Measurements from ENCODE around the gene IER5L. TPM values are rescaled to one million over a fixed set of nuclear protein-coding genes. Genes with fewer than 3 reads are reported as not detected.

IER5L gene
- total RNA-seq, 6 donors from 2014 or later = 3.7 to 17.0 (median 10.3) TPM

DNA sequence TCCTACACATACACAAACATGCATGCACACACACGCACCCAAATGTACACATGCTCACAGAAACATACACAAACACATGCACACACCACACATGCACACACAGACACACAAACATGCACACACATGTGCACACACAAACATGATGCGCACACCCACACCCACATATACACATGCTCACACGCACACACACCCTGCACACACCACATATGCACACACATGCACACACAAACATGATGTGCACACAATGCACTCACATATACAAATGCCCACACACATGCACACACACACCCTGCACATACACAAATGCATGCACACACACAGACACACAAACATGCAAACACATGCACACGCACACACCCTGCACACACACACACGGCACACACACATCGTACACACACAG is 7.3 kb upstream of the IER5L start:
- TF ChIP-seq POLR2AphosphoS5 (IDR thresholded peaks at IDR 0.05) = no peak
- no peak for TF ChIP-seq EP300 (IDR thresholded peaks at IDR 0.05)
- TF ChIP-seq, protein P1, sequence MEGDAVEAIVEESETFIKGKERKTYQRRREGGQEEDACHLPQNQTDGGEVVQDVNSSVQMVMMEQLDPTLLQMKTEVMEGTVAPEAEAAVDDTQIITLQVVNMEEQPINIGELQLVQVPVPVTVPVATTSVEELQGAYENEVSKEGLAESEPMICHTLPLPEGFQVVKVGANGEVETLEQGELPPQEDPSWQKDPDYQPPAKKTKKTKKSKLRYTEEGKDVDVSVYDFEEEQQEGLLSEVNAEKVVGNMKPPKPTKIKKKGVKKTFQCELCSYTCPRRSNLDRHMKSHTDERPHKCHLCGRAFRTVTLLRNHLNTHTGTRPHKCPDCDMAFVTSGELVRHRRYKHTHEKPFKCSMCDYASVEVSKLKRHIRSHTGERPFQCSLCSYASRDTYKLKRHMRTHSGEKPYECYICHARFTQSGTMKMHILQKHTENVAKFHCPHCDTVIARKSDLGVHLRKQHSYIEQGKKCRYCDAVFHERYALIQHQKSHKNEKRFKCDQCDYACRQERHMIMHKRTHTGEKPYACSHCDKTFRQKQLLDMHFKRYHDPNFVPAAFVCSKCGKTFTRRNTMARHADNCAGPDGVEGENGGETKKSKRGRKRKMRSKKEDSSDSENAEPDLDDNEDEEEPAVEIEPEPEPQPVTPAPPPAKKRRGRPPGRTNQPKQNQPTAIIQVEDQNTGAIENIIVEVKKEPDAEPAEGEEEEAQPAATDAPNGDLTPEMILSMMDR (IDR thresholded peaks at IDR 0.05) = no peak
- TF ChIP-seq POLR2A (IDR thresholded peaks at IDR 0.05) = no peak
- Histone ChIP-seq H3K27me3 (no peaks in the 10 kb centered on the region), H3K4me3 (no peak overlapping the region), H3K9me3 (no peaks in the 10 kb centered on the region), H3K4me1 (no peaks in the 10 kb centered on the region), H3K27ac (no peak overlapping the region), H3K36me3 (no peaks in the 10 kb centered on the region)
- 90 to 94% methylated on average over 6 of the region's 6 CpGs for WGBS, 2 donors
- DNase-seq = no peak
- ATAC-seq (ENCODE audit: low FRiP score in 2 of 2) = no peak

DNA sequence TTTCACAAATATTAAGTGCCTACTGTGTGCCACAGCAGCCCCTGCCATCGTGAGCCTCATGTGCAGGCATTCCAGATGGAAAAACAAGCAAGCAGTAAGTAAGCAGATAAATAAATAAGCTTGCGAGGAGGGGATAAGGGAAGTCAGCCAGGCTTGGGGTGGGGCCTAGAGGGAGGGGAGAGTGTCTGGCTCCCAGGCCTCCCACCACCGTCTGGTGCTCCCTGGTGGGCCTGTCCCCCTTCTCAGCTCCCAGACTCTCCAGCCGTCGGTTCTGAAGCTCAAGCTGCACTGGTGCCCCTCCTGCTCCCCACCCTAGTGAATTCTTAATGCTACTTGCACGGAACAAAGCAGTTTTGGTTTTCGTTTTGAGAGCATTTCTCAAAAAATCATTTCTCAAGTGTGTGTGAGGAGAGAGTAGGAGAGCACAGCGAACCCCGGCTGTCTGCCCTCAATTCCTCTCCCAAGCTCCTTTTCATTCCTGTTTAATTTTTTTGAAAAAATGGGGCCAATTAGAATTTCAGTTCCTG is 6.6 kb upstream of the IER5L start:
- 65 to 69% methylated on average over 9 of the region's 9 CpGs for WGBS, 2 donors
- H3K4me1 ChIP-seq = no peaks in the 10 kb centered on the region
- no peak overlapping the region for H3K27ac ChIP-seq
- no peaks in the 10 kb centered on the region for H3K36me3 ChIP-seq
- no peaks in the 10 kb centered on the region for H3K27me3 ChIP-seq
- H3K4me3 ChIP-seq = no peak overlapping the region
- TF ChIP-seq POLR2AphosphoS5 (IDR thresholded peaks at IDR 0.05) (no peak), POLR2A (IDR thresholded peaks at IDR 0.05) (no peak)
- no peak for ATAC-seq (ENCODE audit: low FRiP score in 2 of 2)
- DNase-seq = no peak
- H3K9me3 ChIP-seq = no peaks in the 10 kb centered on the region

DNA sequence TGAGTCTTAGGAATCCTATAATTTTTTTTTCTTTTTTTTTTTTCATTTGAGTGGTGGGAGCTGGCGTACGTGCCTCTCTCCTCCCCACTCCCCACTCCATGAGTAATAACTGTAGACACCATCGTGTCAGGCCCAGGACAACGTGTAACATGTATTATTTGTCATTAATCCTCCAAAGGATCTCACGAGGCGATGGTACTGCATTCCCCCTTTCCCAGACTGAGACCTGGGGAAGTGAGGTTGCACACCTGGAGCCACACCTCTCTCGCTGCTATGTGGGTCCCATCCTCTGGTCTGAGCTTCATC is 6.1 kb upstream of the IER5L start:
- H3K27me3 ChIP-seq = no peaks in the 10 kb centered on the region
- TF ChIP-seq, protein P1 (IDR thresholded peaks at IDR 0.05) = no peak
- TF ChIP-seq POLR2AphosphoS5 (IDR thresholded peaks at IDR 0.05) = no peak
- TF ChIP-seq EP300 (IDR thresholded peaks at IDR 0.05) = no peak
- TF ChIP-seq POLR2A (IDR thresholded peaks at IDR 0.05) = no peak
- no peak overlapping the region for H3K4me3 ChIP-seq
- no peaks in the 10 kb centered on the region for H3K4me1 ChIP-seq
- no peaks in the 10 kb centered on the region for H3K9me3 ChIP-seq
- H3K27ac ChIP-seq = no peak overlapping the region
- 77 to 85% methylated on average over 7 of the region's 7 CpGs for WGBS, 2 donors
- DNase-seq (no peak), ATAC-seq (ENCODE audit: low FRiP score in 2 of 2) (no peak)
- H3K36me3 ChIP-seq = no peaks in the 10 kb centered on the region

DNA sequence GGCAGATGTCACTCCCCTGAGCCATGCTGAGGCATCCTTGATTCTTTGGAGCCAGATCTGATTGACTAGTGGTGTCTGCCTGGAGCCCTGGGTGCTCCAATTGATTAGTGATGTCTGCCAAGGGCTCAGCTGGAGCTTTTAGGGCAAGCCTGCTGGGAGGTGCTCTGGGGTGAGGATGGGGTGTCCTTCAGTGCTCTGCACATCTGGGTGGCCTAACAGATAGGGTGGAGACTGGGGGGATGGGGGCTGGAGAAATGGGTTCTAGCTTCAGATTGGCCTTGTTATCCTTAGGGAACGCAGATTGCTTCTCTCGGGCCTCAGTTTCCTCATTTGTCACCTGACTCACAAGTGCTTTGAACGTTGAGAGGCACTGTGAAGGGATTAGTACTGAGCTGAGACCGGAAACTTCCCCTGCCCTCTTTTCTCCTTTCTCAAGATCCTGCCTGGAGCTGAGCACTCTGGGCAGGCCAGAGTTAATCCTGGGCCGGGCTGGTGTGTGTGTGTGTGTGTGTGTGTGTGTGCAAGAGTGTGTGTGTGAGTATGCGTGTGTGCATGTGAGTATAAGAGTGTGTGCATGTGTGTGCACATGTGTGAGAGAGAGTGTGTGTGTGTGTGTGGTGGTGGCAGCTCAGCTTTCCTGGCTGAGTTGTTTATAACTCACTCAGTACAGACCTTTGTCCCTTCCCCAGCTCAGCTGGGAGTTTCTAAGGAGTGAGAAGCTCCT is 5.6 kb upstream of the IER5L start:
- 60 to 82% methylated on average over 3 to 6 of the region's 6 CpGs for WGBS, 2 donors
- no peak for DNase-seq
- no peaks in the 10 kb centered on the region for H3K9me3 ChIP-seq
- H3K4me1 ChIP-seq = peaks cover 1 to 4% (median 2%) of the 10 kb centered on the region in 4 donors
- H3K36me3 ChIP-seq = no peaks in the 10 kb centered on the region
- H3K27ac ChIP-seq = no peak overlapping the region
- no peak overlapping the region for H3K4me3 ChIP-seq
- ATAC-seq (ENCODE audit: low FRiP score in 2 of 2) = no peak
- TF ChIP-seq EP300 (IDR thresholded peaks at IDR 0.05) (no peak), POLR2AphosphoS5 (IDR thresholded peaks at IDR 0.05) (no peak), POLR2A (IDR thresholded peaks at IDR 0.05) (no peak)
- TF ChIP-seq, protein P1 (IDR thresholded peaks at IDR 0.05) = no peak
- H3K27me3 ChIP-seq = no peaks in the 10 kb centered on the region

DNA sequence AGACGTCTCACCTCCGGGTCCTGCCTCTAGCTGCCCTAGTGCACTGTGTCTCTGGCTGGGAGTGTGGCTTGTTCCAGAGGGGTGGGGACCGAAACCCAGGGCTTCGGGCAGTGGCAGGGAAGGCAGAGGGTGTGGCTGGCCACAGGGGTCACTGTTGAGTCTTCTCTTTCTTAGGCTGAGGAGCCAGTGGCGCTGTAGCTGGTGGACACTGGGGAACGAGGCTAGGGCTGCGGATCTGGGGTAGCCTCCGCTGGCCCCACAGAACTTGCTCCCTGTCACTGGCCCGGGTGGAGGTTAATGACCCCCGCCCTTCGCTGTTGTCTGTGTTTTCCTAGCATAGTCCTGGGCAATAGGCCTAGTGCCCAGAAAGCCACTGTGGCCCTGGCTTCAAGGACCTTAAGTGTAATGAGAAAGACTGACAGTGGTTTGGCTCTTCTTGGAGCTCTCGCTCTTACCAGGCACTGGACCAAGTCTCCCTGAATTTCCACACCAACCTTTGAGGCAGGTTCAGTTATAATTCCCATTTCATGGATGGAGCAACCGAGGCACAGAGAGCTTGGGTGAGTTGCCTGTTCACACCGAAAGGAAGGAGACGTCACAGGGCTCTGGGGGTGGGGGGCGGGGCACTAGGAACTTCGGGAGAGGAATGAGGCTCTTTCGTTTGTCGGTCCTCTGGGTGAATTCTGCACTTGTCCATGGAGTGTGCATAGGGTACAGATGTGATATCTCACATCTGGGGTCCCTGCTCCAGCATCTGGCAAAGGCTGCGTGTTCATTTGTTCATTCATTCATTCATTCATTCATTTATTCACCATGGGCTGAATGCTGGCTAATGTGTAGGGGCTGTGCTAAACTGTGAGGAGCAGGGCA is 4.8 kb upstream of the IER5L start:
- Histone ChIP-seq H3K27ac (no peak overlapping the region), H3K36me3 (no peaks in the 10 kb centered on the region), H3K27me3 (no peaks in the 10 kb centered on the region), H3K4me1 (peaks cover 5 to 9% (median 7%) of the 10 kb centered on the region in 4 donors), H3K4me3 (no peak overlapping the region), H3K9me3 (no peaks in the 10 kb centered on the region)
- DNase-seq (no peak), ATAC-seq (ENCODE audit: low FRiP score in 2 of 2) (no peak)
- TF ChIP-seq, protein P1 (IDR thresholded peaks at IDR 0.05) = peak in 3 of 6 experiments; percentile 22 to 34 (median 27)
- TF ChIP-seq POLR2AphosphoS5 (IDR thresholded peaks at IDR 0.05) = no peak
- no peak for TF ChIP-seq POLR2A (IDR thresholded peaks at IDR 0.05)
- WGBS, 2 donors = 74 to 78% methylated on average over 10 to 19 of the region's 20 CpGs
